Kidney (tissue), 14 donors: ENCODE results near the gene IL17B. TPM values are rescaled to one million over a fixed set of nuclear protein-coding genes. Genes with fewer than 3 reads are reported as not detected.

Source experiments
- DNase-seq, 5 donors: peaks; one replicate each; pipeline ENCODE4 v3.0.0-alpha.2; 2013 to 2020
- FAIRE-seq: peaks from 2 replicates; lab custom pipeline; 2012; peaks lifted over from hg19 to GRCh38; lab: Jason Lieb, UNC
- H3K27ac ChIP-seq, 2 donors: one replicate each; pipeline ENCODE4 v1.7.0; 2013; ENCODE audit warnings: low read depth in 2 of 2, low read length in 2 of 2, inconsistent platforms in 1 of 2
- H3K27me3 ChIP-seq: one replicate; pipeline ENCODE4 v1.7.1; 2013; ENCODE audit warnings: low read length, inconsistent platforms; ENCODE audit not compliant: control insufficient read depth, insufficient read depth
- H3K36me3 ChIP-seq, 3 donors: one replicate each; pipeline versions ENCODE4 v1.7.0 to v1.7.1; 2013; ENCODE audit warnings: low read length in 3 of 3, control low read depth in 1 of 3, inconsistent platforms in 1 of 3; ENCODE audit not compliant: insufficient read depth in 3 of 3, control insufficient read depth in 2 of 3
- H3K4me1 ChIP-seq, 3 donors: one replicate each; pipeline versions ENCODE4 v1.7.0 to v1.7.1; 2013; ENCODE audit warnings: low read length in 3 of 3, inconsistent platforms in 1 of 3, low read depth in 1 of 3; ENCODE audit not compliant: control insufficient read depth in 2 of 3, insufficient read depth in 2 of 3
- H3K4me3 ChIP-seq, 3 donors: one replicate each; pipeline versions ENCODE4 v1.7.0 to v1.8.1; 2013; ENCODE audit warnings: low read length in 3 of 3, control low read depth in 1 of 3, inconsistent platforms in 1 of 3
- H3K9ac ChIP-seq, 3 donors: one replicate each; pipeline versions ENCODE4 v1.7.0 to v1.7.1; 2013; ENCODE audit warnings: low read length in 3 of 3, control low read depth in 1 of 3, inconsistent platforms in 1 of 3
- H3K9me3 ChIP-seq, 3 donors: one replicate each; pipeline versions ENCODE4 v1.7.0 to v1.7.1; 2013; ENCODE audit warnings: low read length in 3 of 3, control low read depth in 1 of 3, inconsistent platforms in 1 of 3; ENCODE audit not compliant: control insufficient read depth in 2 of 3, insufficient read depth in 1 of 3
- intact Hi-C: fragments of 100-400 bp; cut with DNase I; formaldehyde crosslinking; loops from one replicate; pipeline ENCODE4 v1.11.1; 2022
- polyA plus RNA-seq: library from polyadenylated mRNA; stranded (reverse); fragments of 350-450 nt; fragmentation: Illumina TruSeq; extraction: RNeasy Lipid Tissue Mini Kit (QIAGEN cat#74804); gene quantifications from one replicate; pipeline ENCODE4 v1.2.3, GENCODE V29; 2014; ENCODE audit warnings: low read depth, low replicate concordance; ENCODE audit not compliant: insufficient read depth
- total RNA-seq: library from RNA; stranded (reverse); fragmentation: NEBNext Ultra II Directional; extraction: Animal tissue kit (Norgen Biotek cat#: 25700); gene quantifications from one replicate; pipeline ENCODE4 v1.2.1, GENCODE V29; 2021
- TF ChIP-seq, protein P1 (sequence below): IDR thresholded peaks from 3 replicates; pipeline ENCODE4 v1.5.1; 2012; ENCODE audit warnings: mild to moderate bottlenecking, moderate library complexity, borderline replicate concordance; ENCODE audit not compliant: insufficient read depth; ENCODE audit errors: extremely low read depth
- donor health status: control.
- donor health status: control.
- donor health status: control.
- donor health status: control.
- donor health status: control.
- donor health status: DM: yes; HTN: yes; CAD: no.
- donor health status: Normal renal cell carcinoma (clear cell type).

The IL17B gene
- total and polyA plus RNA-seq, 2 donors from 2014 or later, result 1.4 to 4.7 TPM

GRCh38 chr5:149326611-149327010, 52.5 kb downstream of the IL17B start:
- intact Hi-C loops, result no loop called here
- H3K4me1 ChIP-seq, result peaks cover 0 to 15% (median 7%) of the 10 kb centered on the region in 3 donors
- H3K27ac ChIP-seq, result no peak overlapping the region
- DNase-seq (no peak), FAIRE-seq (no peak)
- H3K36me3 ChIP-seq, result no peaks in the 10 kb centered on the region
- H3K9me3 ChIP-seq, result no peaks in the 10 kb centered on the region
- no peak overlapping the region for H3K9ac ChIP-seq
- TF ChIP-seq, protein P1, sequence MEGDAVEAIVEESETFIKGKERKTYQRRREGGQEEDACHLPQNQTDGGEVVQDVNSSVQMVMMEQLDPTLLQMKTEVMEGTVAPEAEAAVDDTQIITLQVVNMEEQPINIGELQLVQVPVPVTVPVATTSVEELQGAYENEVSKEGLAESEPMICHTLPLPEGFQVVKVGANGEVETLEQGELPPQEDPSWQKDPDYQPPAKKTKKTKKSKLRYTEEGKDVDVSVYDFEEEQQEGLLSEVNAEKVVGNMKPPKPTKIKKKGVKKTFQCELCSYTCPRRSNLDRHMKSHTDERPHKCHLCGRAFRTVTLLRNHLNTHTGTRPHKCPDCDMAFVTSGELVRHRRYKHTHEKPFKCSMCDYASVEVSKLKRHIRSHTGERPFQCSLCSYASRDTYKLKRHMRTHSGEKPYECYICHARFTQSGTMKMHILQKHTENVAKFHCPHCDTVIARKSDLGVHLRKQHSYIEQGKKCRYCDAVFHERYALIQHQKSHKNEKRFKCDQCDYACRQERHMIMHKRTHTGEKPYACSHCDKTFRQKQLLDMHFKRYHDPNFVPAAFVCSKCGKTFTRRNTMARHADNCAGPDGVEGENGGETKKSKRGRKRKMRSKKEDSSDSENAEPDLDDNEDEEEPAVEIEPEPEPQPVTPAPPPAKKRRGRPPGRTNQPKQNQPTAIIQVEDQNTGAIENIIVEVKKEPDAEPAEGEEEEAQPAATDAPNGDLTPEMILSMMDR, result no peak
- no peaks in the 10 kb centered on the region for H3K27me3 ChIP-seq
- H3K4me3 ChIP-seq, result no peak overlapping the region

DNA sequence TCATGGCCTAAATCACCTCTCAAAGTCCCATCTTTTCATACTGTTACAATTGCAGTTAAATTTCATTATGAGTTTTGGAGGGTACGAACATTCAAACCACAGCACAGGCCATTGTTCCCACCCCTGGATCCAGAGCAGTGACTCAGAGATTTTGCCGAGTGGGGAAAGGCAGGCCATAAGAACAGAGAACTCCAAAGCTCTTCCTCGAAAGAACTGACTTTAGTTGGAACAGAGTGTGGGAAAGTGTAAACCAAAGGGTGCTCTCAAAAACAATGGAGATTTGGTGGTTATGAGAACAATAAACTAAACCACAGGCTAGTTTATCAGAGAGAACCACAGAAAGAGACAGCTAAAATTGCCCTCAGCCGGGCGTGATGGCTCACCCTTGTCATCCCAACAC, 53.2 kb downstream of the IL17B start:
- Histone ChIP-seq H3K27me3 (no peaks in the 10 kb centered on the region), H3K9ac (no peak overlapping the region), H3K9me3 (no peaks in the 10 kb centered on the region), H3K36me3 (no peaks in the 10 kb centered on the region), H3K27ac (no peak overlapping the region), H3K4me1 (peaks cover 6 to 20% (median 7%) of the 10 kb centered on the region in 3 donors), H3K4me3 (no peak overlapping the region)
- TF ChIP-seq, protein P1, result no peak
- FAIRE-seq (no peak), DNase-seq (no peak)
- intact Hi-C loops, result no loop called here

- TF ChIP-seq, protein P1, result no peak
- H3K4me3 ChIP-seq, result no peak overlapping the region
- no peak overlapping the region for H3K9ac ChIP-seq
- H3K36me3 ChIP-seq, result no peaks in the 10 kb centered on the region
- H3K27me3 ChIP-seq, result no peaks in the 10 kb centered on the region
- DNase-seq (no peak), FAIRE-seq (no peak)
- H3K27ac ChIP-seq, result no peak overlapping the region
- H3K4me1 ChIP-seq, result peaks cover 7 to 27% (median 12%) of the 10 kb centered on the region in 3 donors
- H3K9me3 ChIP-seq, result no peaks in the 10 kb centered on the region
- intact Hi-C loops, result no loop called here
Measured at GRCh38 chr5:149325166-149325735, 53.8 kb downstream of the IL17B start.

DNA sequence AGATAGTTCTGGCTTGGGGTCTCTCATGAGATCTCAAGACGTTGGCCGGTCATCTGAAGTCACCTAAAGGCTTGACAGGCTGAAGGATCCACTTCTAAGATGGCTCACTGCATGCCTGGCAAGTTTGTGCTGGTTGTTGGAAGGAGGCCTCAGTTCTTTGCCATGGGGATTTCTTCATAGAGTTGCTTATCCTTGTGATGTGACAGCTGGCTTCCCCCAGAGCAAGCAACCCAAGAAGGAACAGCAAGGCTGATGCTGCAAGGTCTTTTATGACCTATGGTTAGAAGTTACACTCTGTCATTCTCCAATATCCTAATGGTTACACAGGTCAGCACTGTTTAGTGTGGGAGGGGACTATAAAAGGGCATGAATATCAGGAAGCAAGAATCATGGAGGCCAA, 54.5 kb downstream of the IL17B start:
- Histone ChIP-seq H3K4me1 (peaks cover 7 to 30% (median 17%) of the 10 kb centered on the region in 3 donors), H3K27me3 (no peaks in the 10 kb centered on the region), H3K27ac (no peak overlapping the region), H3K9ac (no peak overlapping the region), H3K9me3 (no peaks in the 10 kb centered on the region), H3K4me3 (no peak overlapping the region), H3K36me3 (no peaks in the 10 kb centered on the region)
- no peak for DNase-seq
- no peak for FAIRE-seq
- intact Hi-C loops, result no loop called here
- TF ChIP-seq, protein P1, result no peak
